ENCODE data around the gene CNR1.

The CNR1 gene

DNA sequence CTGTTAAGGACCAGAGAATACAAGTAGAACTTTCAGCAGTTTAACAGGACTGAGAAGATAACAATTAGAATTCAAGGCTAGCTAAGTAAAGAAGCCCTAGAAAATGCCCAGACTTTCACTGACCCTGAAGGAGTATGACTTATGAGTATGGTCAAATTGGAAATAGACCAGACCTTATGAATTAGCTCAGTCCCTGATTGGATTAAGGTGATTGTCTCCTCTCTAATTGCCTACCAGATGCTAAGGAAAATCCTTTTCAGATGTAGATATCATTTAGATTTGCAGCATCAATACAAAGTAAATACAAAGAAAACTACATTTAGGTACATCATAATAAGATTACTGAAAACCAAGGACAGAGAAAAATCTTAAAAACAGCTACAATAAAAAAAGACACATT, 58.9 kb downstream of the CNR1 start:
- Histone ChIP-seq H3K27me3 (ENCODE audit: control insufficient read depth, insufficient read depth, low read length) (no peaks in the 10 kb centered on the region), H3K4me1 (ENCODE audit: control insufficient read depth, insufficient read depth, low read length) (no peaks in the 10 kb centered on the region), H3K4me3 (ENCODE audit: low read length) (no peak overlapping the region), H3K36me3 (ENCODE audit: control insufficient read depth, insufficient read depth, low read length) (no peaks in the 10 kb centered on the region), H3K9me3 (ENCODE audit: control insufficient read depth, low read length) (no peaks in the 10 kb centered on the region), H3K9ac (ENCODE audit: low read length) (no peak overlapping the region)

DNA sequence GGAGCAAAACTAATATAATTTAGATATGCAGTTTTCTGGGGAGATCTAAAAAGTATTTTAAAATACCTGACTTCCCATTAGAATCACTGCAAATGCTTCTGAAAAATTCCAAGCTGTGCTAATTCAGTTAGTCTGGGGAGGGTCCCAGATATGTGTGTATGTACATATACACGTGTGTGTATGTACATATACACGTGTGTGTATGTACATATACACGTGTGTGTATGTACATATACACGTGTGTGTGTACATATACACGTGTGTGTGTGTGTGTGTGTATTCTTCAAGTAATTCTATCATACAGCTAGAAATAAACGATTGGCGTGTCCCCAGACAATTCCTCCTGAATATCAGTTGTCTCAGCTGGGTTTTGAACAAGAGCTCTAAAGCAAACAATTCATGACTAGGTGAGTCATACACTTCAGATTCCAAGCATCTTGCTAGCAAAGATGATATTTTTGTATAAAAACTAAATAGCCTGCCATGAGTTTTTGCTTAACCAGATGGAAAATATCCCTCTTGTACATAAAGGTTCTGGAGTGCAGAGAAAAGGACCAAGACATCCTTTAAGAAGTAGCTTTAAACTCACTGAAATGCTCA, 60.3 kb downstream of the CNR1 start:
- Histone ChIP-seq H3K4me1 (ENCODE audit: control insufficient read depth, insufficient read depth, low read length) (no peaks in the 10 kb centered on the region), H3K27me3 (ENCODE audit: control insufficient read depth, insufficient read depth, low read length) (no peaks in the 10 kb centered on the region), H3K9me3 (ENCODE audit: control insufficient read depth, low read length) (no peaks in the 10 kb centered on the region), H3K36me3 (ENCODE audit: control insufficient read depth, insufficient read depth, low read length) (no peaks in the 10 kb centered on the region), H3K4me3 (ENCODE audit: low read length) (no peak overlapping the region), H3K9ac (ENCODE audit: low read length) (no peak overlapping the region)
